ENCODE measurements around the gene SHISAL1.
"Not testable (repeated sequence)": the region's sequence is repeated elsewhere in the genome, so short reads cannot be mapped to it uniquely, and the experiment has no call there.

SHISAL1 gene

GRCh38 chr22:44329179-44329796, 16.5 kb upstream of the SHISAL1 start:
- DNase-seq (ENCODE audit: extremely low read depth in 1 of 2, low read depth in 1 of 2), result no peak

GRCh38 chr22:44328762-44329161, 16.0 kb upstream of the SHISAL1 start:
- no peak for DNase-seq (ENCODE audit: extremely low read depth in 1 of 2, low read depth in 1 of 2)

- DNase-seq (ENCODE audit: extremely low read depth in 1 of 2, low read depth in 1 of 2), result no peak
Observed at GRCh38 chr22:44328326-44328725, 15.6 kb upstream of the SHISAL1 start.

GRCh38 chr22:44326491-44326885, 13.7 kb upstream of the SHISAL1 start:
- DNase-seq (ENCODE audit: extremely low read depth in 1 of 2, low read depth in 1 of 2), result no peak

- no peak for DNase-seq (ENCODE audit: extremely low read depth in 1 of 2, low read depth in 1 of 2)
Observed at GRCh38 chr22:44325718-44326490, 13.2 kb upstream of the SHISAL1 start.

GRCh38 chr22:44323140-44323790, 10.5 kb upstream of the SHISAL1 start:
- not testable (repeated sequence) for DNase-seq (ENCODE audit: extremely low read depth in 1 of 2, low read depth in 1 of 2)

- DNase-seq (ENCODE audit: extremely low read depth in 1 of 2, low read depth in 1 of 2), result no peak
Observed at GRCh38 chr22:44319685-44320084, 6.9 kb upstream of the SHISAL1 start.

- no peak for DNase-seq (ENCODE audit: extremely low read depth in 1 of 2, low read depth in 1 of 2)
Observed at GRCh38 chr22:44318751-44319150, 6.0 kb upstream of the SHISAL1 start.

- no peak for DNase-seq (ENCODE audit: extremely low read depth in 1 of 2, low read depth in 1 of 2)
Observed at GRCh38 chr22:44317886-44318637, 5.3 kb upstream of the SHISAL1 start.

- DNase-seq (ENCODE audit: extremely low read depth in 1 of 2, low read depth in 1 of 2), result no peak
Observed at GRCh38 chr22:44317123-44317444, 4.3 kb upstream of the SHISAL1 start.

- DNase-seq (ENCODE audit: extremely low read depth in 1 of 2, low read depth in 1 of 2), result no peak
Observed at GRCh38 chr22:44316393-44317122, 3.8 kb upstream of the SHISAL1 start.

- no peak for DNase-seq (ENCODE audit: extremely low read depth in 1 of 2, low read depth in 1 of 2)
Observed at GRCh38 chr22:44314425-44315067, 1.8 kb upstream of the SHISAL1 start.

GRCh38 chr22:44313385-44314006, 745 bp upstream of the SHISAL1 start:
- no peak for DNase-seq (ENCODE audit: extremely low read depth in 1 of 2, low read depth in 1 of 2)

GRCh38 chr22:44311855-44312170, 938 bp downstream of the SHISAL1 start:
- DNase-seq (ENCODE audit: extremely low read depth in 1 of 2, low read depth in 1 of 2), result no peak

- DNase-seq (ENCODE audit: extremely low read depth in 1 of 2, low read depth in 1 of 2), result no peak
Observed at GRCh38 chr22:44311104-44311854, 1.5 kb downstream of the SHISAL1 start.

- no peak for DNase-seq (ENCODE audit: extremely low read depth in 1 of 2, low read depth in 1 of 2)
Observed at GRCh38 chr22:44309647-44310046, 3.1 kb downstream of the SHISAL1 start.

GRCh38 chr22:44309137-44309536, 3.6 kb downstream of the SHISAL1 start:
- no peak for DNase-seq (ENCODE audit: extremely low read depth in 1 of 2, low read depth in 1 of 2)

GRCh38 chr22:44307509-44308169, 5.1 kb downstream of the SHISAL1 start:
- DNase-seq (ENCODE audit: extremely low read depth in 1 of 2, low read depth in 1 of 2), result no peak

- DNase-seq (ENCODE audit: extremely low read depth in 1 of 2, low read depth in 1 of 2), result no peak
Observed at GRCh38 chr22:44305888-44306287, 6.9 kb downstream of the SHISAL1 start.

All from activated CD8-positive, alpha-beta memory T cell treated with anti-CD3 and anti-CD28 coated beads for 1 hour (primary cell).